HTERT RPE-1 (cell line): ENCODE data around the gene MCU.
"Not testable (repeated sequence)": the region's sequence is repeated elsewhere in the genome, so short reads cannot be mapped to it uniquely, and the experiment has no call there.

Source experiments
- in situ Hi-C: fragments of 300-500 bp; cut with MboI; formaldehyde crosslinking; loops from 4 replicates; pipeline ENCODE4 v1.14.3; 2020; ENCODE audit warnings: low sequenced_read_pairs

Gene MCU

DNA sequence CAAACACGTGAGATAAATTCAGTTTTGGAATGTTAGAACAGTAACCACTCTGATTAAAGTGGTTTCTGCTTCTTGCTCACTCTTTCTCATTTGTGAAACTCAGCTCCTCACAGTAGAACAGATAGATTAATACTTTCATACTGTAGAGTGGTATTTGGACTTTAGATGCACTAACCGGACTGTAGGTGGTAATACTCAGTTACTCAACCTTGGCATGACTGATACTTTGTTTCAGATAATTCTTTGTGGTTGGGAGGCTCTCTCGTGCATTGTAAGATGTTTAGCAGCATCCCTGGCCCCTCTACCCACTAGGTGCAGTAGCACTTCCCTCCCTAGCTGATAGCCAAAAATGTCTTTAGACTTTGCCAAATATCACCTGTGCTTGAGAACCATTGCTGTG, 37.6 kb downstream of the MCU start:
- in situ Hi-C loops, result no loop called here

GRCh38 chr10:72730479-72730878, 38.5 kb downstream of the MCU start:
- in situ Hi-C loops, result no loop called here

GRCh38 chr10:72731916-72732419, 40.0 kb downstream of the MCU start:
- in situ Hi-C loops, result no loop called here

DNA sequence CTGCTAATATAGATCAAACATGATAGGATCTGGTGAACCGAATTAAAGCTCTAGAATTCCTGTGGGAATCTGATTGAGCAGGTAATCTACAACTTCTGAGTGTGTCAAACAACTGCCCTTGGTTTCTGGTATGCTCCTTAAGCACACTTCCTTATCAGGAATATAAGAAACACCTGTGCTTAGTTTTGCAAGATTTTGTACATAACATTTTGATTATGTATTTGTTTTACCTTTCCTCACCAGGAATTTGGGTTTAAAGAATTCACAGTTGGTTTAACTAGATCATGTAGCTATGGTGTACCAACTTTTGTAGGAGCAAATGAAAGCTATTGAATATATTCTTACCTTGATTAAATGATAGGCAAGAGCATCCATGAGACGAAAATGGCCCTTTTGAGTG, 40.6 kb downstream of the MCU start:
- in situ Hi-C loops, result no loop called here

- in situ Hi-C loops, result no loop called here
Observed at GRCh38 chr10:72733989-72734388, 42.0 kb downstream of the MCU start.

DNA sequence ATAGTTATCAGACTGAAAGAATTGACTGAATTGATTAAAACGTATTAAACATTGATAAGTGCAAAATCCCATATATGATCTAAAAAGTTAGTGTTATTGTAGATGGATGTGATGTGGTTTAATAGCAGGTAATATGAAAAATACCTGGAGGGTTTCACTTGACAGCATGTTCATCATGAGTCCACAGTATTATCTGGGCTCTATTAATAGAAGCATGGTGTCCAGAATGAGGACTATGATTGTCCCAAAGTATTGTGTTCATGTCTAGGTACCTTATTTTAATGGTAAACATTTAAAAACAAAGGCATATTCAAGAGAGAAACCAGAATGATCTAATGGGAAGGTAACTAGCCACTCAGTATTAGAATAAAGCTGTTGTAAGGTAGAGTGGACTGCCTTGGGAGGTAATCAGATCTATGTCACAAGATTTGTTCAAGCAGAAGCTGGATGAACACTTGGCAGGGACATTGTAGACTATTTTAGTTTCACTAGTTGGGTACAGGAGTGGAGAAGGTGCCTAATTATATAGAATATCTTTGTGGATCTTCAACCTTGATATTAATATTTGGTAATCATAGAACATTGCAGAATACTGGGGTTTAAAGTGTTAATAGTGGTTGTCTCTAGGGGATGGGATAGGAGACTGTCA, 43.5 kb downstream of the MCU start:
- in situ Hi-C loops, result no loop called here

GRCh38 chr10:72736176-72736827, 44.4 kb downstream of the MCU start:
- in situ Hi-C loops, result no loop called here

DNA sequence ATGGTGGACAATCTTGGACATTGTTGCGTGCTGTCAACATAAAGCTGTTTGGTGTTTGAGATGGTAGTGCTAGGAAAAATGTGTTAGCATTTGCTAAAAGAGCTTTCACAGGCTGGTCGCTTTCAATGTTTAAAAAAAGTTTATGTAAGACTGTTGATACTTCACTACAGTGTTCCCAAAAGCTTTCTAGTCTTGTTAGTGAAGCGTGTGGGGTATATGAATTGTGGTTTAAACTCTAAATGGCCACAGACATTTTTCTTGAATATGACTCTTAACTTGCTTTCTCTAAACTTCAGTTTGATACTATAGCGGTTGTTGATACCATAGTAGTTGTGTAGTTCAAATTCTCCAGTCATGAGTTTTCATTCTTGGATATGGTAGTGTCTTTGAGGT, 44.9 kb downstream of the MCU start:
- in situ Hi-C loops, result no loop called here

DNA sequence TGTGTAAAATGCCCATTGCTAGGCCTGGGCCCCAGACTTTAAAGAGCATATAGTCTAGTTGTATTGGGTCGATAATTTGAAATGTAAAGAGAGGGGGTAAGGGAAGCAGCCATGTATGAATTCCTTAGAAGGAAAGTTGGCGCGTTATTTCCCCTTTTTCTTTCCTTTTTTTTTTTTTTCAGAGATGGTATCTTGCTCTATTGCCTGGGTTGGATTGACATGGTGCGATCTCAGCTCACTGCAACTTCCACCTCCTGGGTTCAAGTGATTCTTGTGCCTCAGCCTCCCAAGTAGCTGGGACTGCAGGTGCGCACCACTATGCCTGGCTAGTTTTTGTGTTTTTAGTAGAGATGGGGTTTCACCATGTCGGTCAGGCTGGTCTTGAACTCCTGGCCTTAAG, 45.4 kb downstream of the MCU start:
- in situ Hi-C loops, result not testable (repeated sequence)

GRCh38 chr10:72738486-72738885, 46.5 kb downstream of the MCU start:
- in situ Hi-C loops, result no loop called here

GRCh38 chr10:72740528-72740927, 48.6 kb downstream of the MCU start:
- in situ Hi-C loops, result no loop called here

DNA sequence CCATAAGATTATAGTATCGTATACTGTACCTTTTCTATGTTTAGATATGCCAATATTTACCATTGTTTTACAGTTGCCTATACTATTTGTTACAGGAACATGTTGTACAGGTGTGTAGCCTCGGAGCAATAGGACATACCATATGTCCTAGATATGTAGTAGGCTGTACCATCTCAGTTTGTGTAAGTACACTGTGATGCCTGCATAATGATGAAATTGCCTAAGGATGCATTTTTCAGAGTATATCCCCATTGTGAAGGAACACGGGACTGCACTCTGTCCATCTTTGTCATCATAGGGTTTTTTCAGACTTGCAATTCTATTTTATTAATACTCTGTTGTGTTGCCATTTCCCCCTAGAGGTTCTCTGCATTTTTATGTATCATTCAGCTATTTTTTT, 50.1 kb downstream of the MCU start:
- in situ Hi-C loops, result no loop called here

GRCh38 chr10:72742797-72743196, 50.9 kb downstream of the MCU start:
- in situ Hi-C loops, result no loop called here

- in situ Hi-C loops, result no loop called here
Observed at GRCh38 chr10:72744566-72744965, 52.6 kb downstream of the MCU start.

DNA sequence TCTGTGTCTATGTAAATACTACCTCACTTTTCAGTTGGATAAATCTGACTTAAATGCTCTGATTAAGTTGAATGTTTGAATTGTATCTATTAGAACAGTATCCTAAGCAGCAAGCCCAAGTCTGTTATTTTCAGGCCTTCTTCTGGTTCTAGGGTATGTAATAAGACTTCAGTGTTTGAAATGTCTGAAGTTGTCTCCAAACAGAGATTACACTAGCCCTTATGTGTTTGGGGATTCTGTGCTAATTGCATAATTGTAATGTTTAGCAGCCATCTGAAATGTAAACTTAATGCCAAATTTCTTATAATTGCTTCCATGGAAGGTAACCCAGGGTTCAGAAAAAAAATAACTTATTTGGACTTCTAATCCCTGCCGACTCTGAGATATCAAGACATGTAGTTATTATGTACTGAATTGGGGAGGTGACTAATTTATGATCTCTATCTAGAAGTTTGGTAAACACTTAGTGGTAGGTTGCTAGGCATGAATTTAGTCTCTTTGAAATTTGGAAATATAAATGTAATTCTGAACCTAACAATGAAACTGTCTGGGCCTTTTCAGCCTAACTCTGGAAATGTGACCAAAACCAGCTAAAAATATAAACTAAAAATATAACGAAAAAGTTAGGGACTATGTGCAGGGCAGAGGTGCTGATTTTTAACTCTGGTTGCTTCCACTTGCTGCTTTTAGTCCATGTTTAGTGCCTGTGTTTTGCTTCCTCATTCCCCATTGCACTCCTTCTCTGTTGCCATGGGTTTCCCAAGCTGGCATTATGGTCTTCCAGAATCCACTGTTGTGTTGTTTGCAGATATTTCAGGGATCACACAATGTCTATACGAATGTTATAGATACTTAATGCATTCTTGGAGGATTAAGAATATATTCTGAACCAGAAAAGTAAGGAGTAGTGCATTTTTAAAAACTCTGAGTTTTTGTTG, 54.8 kb downstream of the MCU start:
- in situ Hi-C loops, result no loop called here

GRCh38 chr10:72747521-72747920, 55.6 kb downstream of the MCU start:
- in situ Hi-C loops, result no loop called here

- in situ Hi-C loops, result no loop called here
Observed at GRCh38 chr10:72753760-72754231, 61.9 kb downstream of the MCU start.

GRCh38 chr10:72754275-72755032, 62.5 kb downstream of the MCU start:
- in situ Hi-C loops, result no loop called here

DNA sequence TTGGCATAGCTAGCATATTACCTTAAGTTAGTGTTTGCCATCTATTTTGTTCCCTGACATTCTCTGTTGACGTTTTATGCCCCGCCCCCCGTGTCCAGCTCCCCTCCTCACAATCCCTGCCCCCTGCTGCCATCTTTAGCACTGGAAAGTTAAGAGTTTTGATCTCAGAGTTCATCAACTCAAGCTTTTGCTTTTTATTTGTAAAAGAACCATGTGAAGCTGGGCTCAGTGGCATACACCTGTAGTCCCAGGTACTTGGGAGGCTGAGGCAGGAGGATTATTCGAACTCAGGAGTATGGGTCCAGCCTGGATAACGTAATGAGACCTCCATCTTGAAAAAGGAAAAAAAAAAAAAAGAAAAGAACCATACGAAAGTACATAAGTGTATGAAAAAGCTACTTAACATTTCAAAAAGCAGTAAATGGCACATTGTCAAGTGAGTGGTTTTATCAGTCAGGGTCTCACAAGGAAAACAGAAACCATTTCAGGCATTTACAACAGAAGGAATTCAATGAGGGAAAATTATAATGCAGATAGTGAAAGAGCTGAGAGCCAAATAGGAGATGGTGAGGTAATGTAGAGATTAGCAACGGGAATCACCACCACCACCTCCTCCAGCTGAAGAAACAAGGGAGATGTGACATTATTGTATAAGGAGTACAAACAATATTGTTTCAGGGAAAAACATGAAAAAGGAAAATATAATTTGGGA, 64.9 kb downstream of the MCU start:
- in situ Hi-C loops, result no loop called here

DNA sequence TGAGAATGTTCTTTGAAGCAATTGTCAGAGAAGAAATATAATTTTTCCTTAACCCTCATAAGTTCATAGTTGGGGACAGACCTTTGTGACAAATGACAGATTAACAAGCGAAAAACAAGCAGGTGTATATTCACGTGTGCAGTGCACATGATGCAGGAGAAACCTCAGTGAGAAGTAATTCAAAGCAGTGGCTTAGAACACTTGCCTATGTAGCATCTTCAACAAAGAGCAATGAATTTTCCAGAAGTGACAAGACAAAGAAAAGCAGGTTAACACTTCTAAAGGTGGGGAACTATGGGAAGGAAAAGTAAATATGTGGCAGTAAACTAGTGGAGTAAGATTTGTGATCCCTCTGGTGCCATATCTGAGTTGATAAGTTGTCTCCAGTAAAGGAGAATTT, 65.8 kb downstream of the MCU start:
- in situ Hi-C loops, result no loop called here
